Panc1 (cell line): ENCODE results near the gene PRR22.

Experiments
- TF ChIP-seq, protein P1 (sequence below), 2 experiments: IDR thresholded peaks; 2 replicates each; pipeline ENCODE4 v1.6.1; 2011 to 2012; ENCODE audit warnings: low read depth in 2 of 2, control low read depth in 1 of 2, low read length in 1 of 2, mild to moderate bottlenecking in 1 of 2, moderate library complexity in 1 of 2; ENCODE audit not compliant: insufficient read depth in 1 of 2
- TF ChIP-seq, protein P2 (sequence below): fragments of 450-650 bp; IDR thresholded peaks from 2 replicates; pipeline ENCODE4 v1.5.1; 2017; ENCODE audit warnings: mild to moderate bottlenecking

DNA sequence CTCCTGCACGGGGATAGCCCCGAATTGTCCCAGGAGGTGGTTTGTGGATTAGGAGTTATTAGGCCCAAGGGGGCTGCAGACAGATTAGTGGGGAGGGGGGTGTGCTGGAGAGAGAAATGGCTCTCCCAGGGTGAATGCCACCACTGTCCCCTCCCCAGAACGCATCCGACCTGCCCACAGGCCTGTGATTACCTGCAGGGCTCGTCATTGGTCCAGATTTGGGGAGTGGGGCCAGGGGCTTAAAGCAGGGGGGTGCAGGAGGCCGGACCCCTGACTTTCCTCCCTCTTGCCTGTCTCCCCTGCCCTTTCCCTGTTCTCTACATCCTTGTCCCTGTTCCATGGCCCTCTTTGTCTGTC is 21.6 kb upstream of the PRR22 start:
- TF ChIP-seq, protein P1, sequence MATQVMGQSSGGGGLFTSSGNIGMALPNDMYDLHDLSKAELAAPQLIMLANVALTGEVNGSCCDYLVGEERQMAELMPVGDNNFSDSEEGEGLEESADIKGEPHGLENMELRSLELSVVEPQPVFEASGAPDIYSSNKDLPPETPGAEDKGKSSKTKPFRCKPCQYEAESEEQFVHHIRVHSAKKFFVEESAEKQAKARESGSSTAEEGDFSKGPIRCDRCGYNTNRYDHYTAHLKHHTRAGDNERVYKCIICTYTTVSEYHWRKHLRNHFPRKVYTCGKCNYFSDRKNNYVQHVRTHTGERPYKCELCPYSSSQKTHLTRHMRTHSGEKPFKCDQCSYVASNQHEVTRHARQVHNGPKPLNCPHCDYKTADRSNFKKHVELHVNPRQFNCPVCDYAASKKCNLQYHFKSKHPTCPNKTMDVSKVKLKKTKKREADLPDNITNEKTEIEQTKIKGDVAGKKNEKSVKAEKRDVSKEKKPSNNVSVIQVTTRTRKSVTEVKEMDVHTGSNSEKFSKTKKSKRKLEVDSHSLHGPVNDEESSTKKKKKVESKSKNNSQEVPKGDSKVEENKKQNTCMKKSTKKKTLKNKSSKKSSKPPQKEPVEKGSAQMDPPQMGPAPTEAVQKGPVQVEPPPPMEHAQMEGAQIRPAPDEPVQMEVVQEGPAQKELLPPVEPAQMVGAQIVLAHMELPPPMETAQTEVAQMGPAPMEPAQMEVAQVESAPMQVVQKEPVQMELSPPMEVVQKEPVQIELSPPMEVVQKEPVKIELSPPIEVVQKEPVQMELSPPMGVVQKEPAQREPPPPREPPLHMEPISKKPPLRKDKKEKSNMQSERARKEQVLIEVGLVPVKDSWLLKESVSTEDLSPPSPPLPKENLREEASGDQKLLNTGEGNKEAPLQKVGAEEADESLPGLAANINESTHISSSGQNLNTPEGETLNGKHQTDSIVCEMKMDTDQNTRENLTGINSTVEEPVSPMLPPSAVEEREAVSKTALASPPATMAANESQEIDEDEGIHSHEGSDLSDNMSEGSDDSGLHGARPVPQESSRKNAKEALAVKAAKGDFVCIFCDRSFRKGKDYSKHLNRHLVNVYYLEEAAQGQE (IDR thresholded peaks at IDR 0.05; ENCODE audit: insufficient read depth in 1 of 2, low read depth in 2 of 2, low read length in 1 of 2): no peak
- TF ChIP-seq, protein P2, sequence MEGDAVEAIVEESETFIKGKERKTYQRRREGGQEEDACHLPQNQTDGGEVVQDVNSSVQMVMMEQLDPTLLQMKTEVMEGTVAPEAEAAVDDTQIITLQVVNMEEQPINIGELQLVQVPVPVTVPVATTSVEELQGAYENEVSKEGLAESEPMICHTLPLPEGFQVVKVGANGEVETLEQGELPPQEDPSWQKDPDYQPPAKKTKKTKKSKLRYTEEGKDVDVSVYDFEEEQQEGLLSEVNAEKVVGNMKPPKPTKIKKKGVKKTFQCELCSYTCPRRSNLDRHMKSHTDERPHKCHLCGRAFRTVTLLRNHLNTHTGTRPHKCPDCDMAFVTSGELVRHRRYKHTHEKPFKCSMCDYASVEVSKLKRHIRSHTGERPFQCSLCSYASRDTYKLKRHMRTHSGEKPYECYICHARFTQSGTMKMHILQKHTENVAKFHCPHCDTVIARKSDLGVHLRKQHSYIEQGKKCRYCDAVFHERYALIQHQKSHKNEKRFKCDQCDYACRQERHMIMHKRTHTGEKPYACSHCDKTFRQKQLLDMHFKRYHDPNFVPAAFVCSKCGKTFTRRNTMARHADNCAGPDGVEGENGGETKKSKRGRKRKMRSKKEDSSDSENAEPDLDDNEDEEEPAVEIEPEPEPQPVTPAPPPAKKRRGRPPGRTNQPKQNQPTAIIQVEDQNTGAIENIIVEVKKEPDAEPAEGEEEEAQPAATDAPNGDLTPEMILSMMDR: no peak; the same call in 1 of the 2 replicates
